GM12878 (cell line): ENCODE measurements around the gene SIVA1. TPM values are rescaled to one million over a fixed set of nuclear protein-coding genes. Genes with fewer than 3 reads are reported as not detected.

Experiments used
- ATAC-seq: fragments of 200-7000 bp; cut with Tn5 transposase; 3 replicates; pipeline ENCODE4 v1.9.1; 2020; ENCODE audit warnings: mild to moderate bottlenecking, moderate library complexity
- BruUV-seq: library from RNA; stranded (reverse); fragments of 400-500 nt; replicated peaks from 2 replicates; lab custom pipeline; 2021; lab: Mats Ljungman, UMichigan
- CTCF ChIA-PET: fragments of 300-600 bp; sonication (Branson Sonifier 250); formaldehyde crosslinking; extraction: SDS; loops from one replicate; lab custom pipeline; 2021; ENCODE audit warnings: inconsistent platforms; lab: Yijun Ruan, JAX
- POLR2A ChIA-PET: fragments of 350-600 bp; formaldehyde crosslinking; extraction: SDS; loops from one replicate; lab custom pipeline; 2021; ENCODE audit warnings: inconsistent platforms; lab: Charles Lee
- RAD21 ChIA-PET: fragments of 300-600 bp; sonication (Branson Sonifier 250); formaldehyde crosslinking; loops from one replicate; lab custom pipeline; 2023; ENCODE audit warnings: antibody characterized with exemption; ENCODE audit not compliant: unreplicated experiment; lab: Charles Lee
- SMC1A ChIA-PET: fragments of 300-600 bp; sonication (Branson Sonifier 250); formaldehyde crosslinking; loops from one replicate; lab custom pipeline; 2023; ENCODE audit not compliant: unreplicated experiment, uncharacterized antibody; lab: Charles Lee
- DNase-seq: peaks from one replicate; pipeline ENCODE4 v3.0.0-alpha.2; 2011; ENCODE audit warnings: low read depth, low spot score
- FAIRE-seq: peaks from 3 replicates; lab custom pipeline; 2011; peaks lifted over from hg19 to GRCh38; lab: Jason Lieb, UNC
- H2AFZ ChIP-seq: 2 replicates; pipeline ENCODE4 v1.6.0; 2011; ENCODE audit warnings: low read depth, low read length, control low read depth; ENCODE audit not compliant: control insufficient read depth
- H3K27ac ChIP-seq: 2 replicates; pipeline ENCODE4 v1.5.1; 2011; ENCODE audit warnings: control low read depth; ENCODE audit not compliant: control insufficient read depth, insufficient read depth
- H3K27me3 ChIP-seq, 2 experiments: replicated peaks in 1 of 2; 2 replicates each; pipeline versions ENCODE4 v1.6.0 to v1.6.1; 2011; ENCODE audit warnings: low read length in 1 of 2; ENCODE audit not compliant: control insufficient read depth in 2 of 2, insufficient read depth in 2 of 2
- H3K36me3 ChIP-seq, 2 experiments: 2 replicates each; pipeline ENCODE4 v1.5.1; 2011; ENCODE audit warnings: low read length in 1 of 2; ENCODE audit not compliant: control insufficient read depth in 2 of 2, insufficient read depth in 2 of 2
- H3K4me1 ChIP-seq: 2 replicates; pipeline ENCODE4 v1.6.1; 2011; ENCODE audit warnings: mild to moderate bottlenecking, low read length, moderate library complexity, mixed read lengths; ENCODE audit not compliant: control insufficient read depth, insufficient read depth
- H3K4me2 ChIP-seq: 2 replicates; pipeline ENCODE4 v1.6.0; 2011; ENCODE audit warnings: control low read depth; ENCODE audit not compliant: control insufficient read depth, insufficient read depth
- H3K4me3 ChIP-seq: fragments of 200-600 bp; sonication (generic); 2 replicates; pipeline ENCODE4 v1.5.1; 2016
- H3K79me2 ChIP-seq: 2 replicates; pipeline ENCODE4 v1.6.0; 2011; ENCODE audit warnings: low read length; ENCODE audit not compliant: control insufficient read depth, insufficient read depth
- H3K9ac ChIP-seq: 2 replicates; pipeline ENCODE4 v1.8.0; 2011; ENCODE audit warnings: low read length, control low read depth, mixed read lengths; ENCODE audit not compliant: control insufficient read depth, insufficient read depth
- H3K9me3 ChIP-seq: replicated peaks from 3 replicates; pipeline ENCODE4 v1.5.1; 2011; ENCODE audit warnings: mild to moderate bottlenecking, low read length; ENCODE audit not compliant: control insufficient read depth, insufficient read depth
- H4K20me1 ChIP-seq: 2 replicates; pipeline ENCODE4 v1.6.0; 2011; ENCODE audit not compliant: control insufficient read depth, insufficient read depth
- BHLHE40 ChIP-seq, 2 experiments: fragments of 450-650 bp in 1 of 2; IDR thresholded peaks; 2 replicates each; pipeline ENCODE4 v1.6.1; 2011 to 2017; ENCODE audit warnings: low read depth in 2 of 2, borderline replicate concordance in 1 of 2, improper control_type of control experiment in 1 of 2, low read length in 1 of 2, mild to moderate bottlenecking in 1 of 2
- CHD2 ChIP-seq: IDR thresholded peaks from 2 replicates; pipeline ENCODE4 v1.6.1; 2011; ENCODE audit warnings: low read depth, low read length, improper control_type of control experiment, borderline replicate concordance
- CTCF ChIP-seq, 3 experiments: IDR thresholded peaks in 2 of 3; conservative IDR thresholded peaks in 1 of 3; 2 replicates each; pipeline ENCODE4 v1.5.1; 2011; ENCODE audit warnings: low read depth in 3 of 3, low read length in 3 of 3, mild to moderate bottlenecking in 3 of 3, control low read depth in 2 of 3, moderate library complexity in 2 of 3, inconsistent platforms in 1 of 3, mixed read lengths in 1 of 3; ENCODE audit not compliant: control insufficient read depth in 2 of 3, insufficient read depth in 1 of 3; ENCODE audit errors: extremely low read depth in 1 of 3
- HDAC6 ChIP-seq: fragments of 200-600 bp; sonication (generic); IDR thresholded peaks from one replicate; pipeline ENCODE4 v1.8.0; 2017; ENCODE audit warnings: antibody characterized with exemption; ENCODE audit not compliant: unreplicated experiment
- IKZF1 ChIP-seq: fragments of 450-650 bp; conservative IDR thresholded peaks from 2 replicates; pipeline ENCODE4 v1.6.1; 2017; ENCODE audit warnings: antibody characterized with exemption, mild to moderate bottlenecking
- KLF5 ChIP-seq: fragments of 450-650 bp; IDR thresholded peaks from 2 replicates; pipeline ENCODE4 v1.6.1; 2014; ENCODE audit warnings: mild to moderate bottlenecking; ENCODE audit not compliant: partially characterized antibody
- MAX ChIP-seq: IDR thresholded peaks from 2 replicates; pipeline ENCODE4 v1.6.1; 2012; ENCODE audit warnings: low read depth, low read length, improper control_type of control experiment
- PAX5 ChIP-seq: IDR thresholded peaks from 2 replicates; pipeline ENCODE4 v1.6.1; 2011; ENCODE audit warnings: low read depth, low read length, borderline replicate concordance
- POLR2A ChIP-seq: IDR thresholded peaks from 2 replicates; pipeline ENCODE4 v1.6.1; 2011; ENCODE audit warnings: low read depth, mild to moderate bottlenecking, low read length
- RAD21 ChIP-seq: IDR thresholded peaks from 2 replicates; pipeline ENCODE4 v1.6.1; 2011; ENCODE audit warnings: mild to moderate bottlenecking, low read depth, low read length, moderate library complexity; ENCODE audit not compliant: insufficient read depth
- SMC3 ChIP-seq: IDR thresholded peaks from 2 replicates; pipeline ENCODE4 v1.6.1; 2011; ENCODE audit warnings: low read length, improper control_type of control experiment, borderline replicate concordance
- SP1 ChIP-seq: IDR thresholded peaks from one replicate; pipeline ENCODE4 v1.6.1; 2011; ENCODE audit warnings: low read depth, low read length
- SPI1 ChIP-seq: IDR thresholded peaks from 2 replicates; pipeline ENCODE4 v1.6.1; 2011; ENCODE audit warnings: low read depth, mild to moderate bottlenecking, low read length, moderate library complexity, borderline replicate concordance; ENCODE audit not compliant: insufficient read depth
- YY1 ChIP-seq: IDR thresholded peaks from 2 replicates; pipeline ENCODE4 v1.6.1; 2011; ENCODE audit warnings: low read depth, mild to moderate bottlenecking, low read length
- WGBS: methylation state at CpG from one replicate; pipeline ENCODE4 v1.1.6; 2016; ENCODE audit warnings: low lambda C conversion rate; ENCODE audit not compliant: insufficient replicate concordance, insufficient coverage; ENCODE audit errors: missing lambda C conversion rate; 5-methylcytosine and 5-hydroxymethylcytosine counted together
- in situ Hi-C: fragments of 300-500 bp; cut with MboI; formaldehyde crosslinking; loops from 9 replicates; pipeline ENCODE4 v1.14.3; 2018; ENCODE audit warnings: mixed read lengths
- intact Hi-C: fragments of 100-400 bp; cut with micrococcal nuclease; formaldehyde crosslinking; loops from one replicate; pipeline ENCODE4 v1.14.2; 2022; ENCODE audit not compliant: unreplicated experiment
- polyA plus RNA-seq, 11 experiments: library from polyadenylated mRNA; depleted of rRNA in 4 of 11; unstranded in 6 of 11; stranded (reverse) in 5 of 11; fragments of >200 nt; fragmentation: Nextera tagmentation in 4 of 11; fragmentation: Illumina TruSeq in 1 of 11; extraction: Ambion mirVana in 4 of 11; extraction: Trizol in 1 of 11; gene quantifications; 1 replicate in 1 of 11; 2 replicates in 10 of 11; pipeline versions ENCODE4 v1.2.1 to v1.2.3, GENCODE V29; 2011 to 2016; ENCODE audit warnings: inconsistent platforms in 2 of 11, missing spikeins in 2 of 11, low read depth in 1 of 11
- total RNA-seq, 4 experiments: library from RNA; depleted of rRNA in 3 of 4; stranded (reverse); fragments of >200 nt in 3 of 4; fragmentation: Illumina TruSeq in 1 of 4; extraction: Trizol in 1 of 4; gene quantifications; 2 replicates each; pipeline versions ENCODE4 v1.2.1 to v1.2.3, GENCODE V29; 2013 to 2021

Gene SIVA1
- total and polyA plus RNA-seq, 10 of the 15 experiments (the other 5 are each of a cell fraction or from before 2014, with no cell fraction given) = 4.6 to 282 (median 106) TPM

- SMC1A ChIA-PET = interaction anchor here (0.7 to 1.5 kb wide), 4 partner anchors 40 to 126 kb away, joined by 3 to 6 read pairs (median 3); no protein-coding TSS in a partner anchor
- WGBS = 6% methylated on average over 21 of the region's 25 CpGs
Observed at GRCh38 chr14:104768437-104769323, 15.7 kb downstream of the SIVA1 start.

More at GRCh38 chr14:104768437-104769323, 15.7 kb downstream of the SIVA1 start:
- Histone ChIP-seq H3K9me3 (no peaks in the 10 kb centered on the region; the same call in 2 of the 3 replicates), H3K79me2 (no peaks in the 10 kb centered on the region), H3K4me3 (no peak overlapping the region), H3K27ac (no peak overlapping the region), H3K4me2 (no peak overlapping the region), H3K36me3 (peaks cover 5 to 14% of the 10 kb centered on the region in 2 experiments; a peak in 3 of 4 replicates), H2AFZ (no peak overlapping the region), H3K27me3 (no peaks in the 10 kb centered on the region), H3K9ac (no peak overlapping the region), H4K20me1 (no peaks in the 10 kb centered on the region), H3K4me1 (no peaks in the 10 kb centered on the region; the same call in 1 of the 2 replicates)
- TF ChIP-seq RAD21 (peak; percentile 80), SPI1 (no peak), MAX (peak; percentile 25; the same call in 1 of the 2 replicates), CTCF (IDR thresholded peaks at IDR 0.05 in 2 of 3, conservative IDR thresholded peaks at IDR 0.05 in 1 of 3; ENCODE audit: control insufficient read depth in 2 of 3, extremely low read depth in 1 of 3, insufficient read depth in 1 of 3, low read depth in 3 of 3, low read length in 3 of 3) (peak; percentile 76 to 97 (median 93)), POLR2A (peak; percentile 41), HDAC6 (no peak), PAX5 (peak; percentile 67; the same call in 1 of the 2 replicates), IKZF1 (0 out of 2 replicates have a peak, but pooled peaks have one; percentile 13), SP1 (no peak), KLF5 (no peak), BHLHE40 (IDR thresholded peaks at IDR 0.05; ENCODE audit: borderline replicate concordance in 1 of 2, low read depth in 2 of 2, low read length in 1 of 2) (peak; percentile 10 to 42; a peak in 1 of 4 replicates), CHD2 (0 out of 2 replicates have a peak, but pooled peaks have one; percentile 29), SMC3 (peak; percentile 77), YY1 (peak; percentile 66)
- in situ Hi-C loops (loop anchor here (5.0 kb wide), 1 partner anchor 54 kb away; no protein-coding TSS in a partner anchor), intact Hi-C loops (loop anchor here (1.0 kb wide), 2 partner anchors 58 to 102 kb away; no protein-coding TSS in a partner anchor)
- FAIRE-seq = peak; percentile 86
- ChIA-PET RAD21 (interaction anchor here (1.0 to 3.5 kb wide), 3 partner anchors 16 to 81 kb away, joined by 3 to 33 read pairs (median 8); partner anchors contain the start of gene SIVA1), CTCF (interaction anchor here (0.6 to 3.0 kb wide), 9 partner anchors 11 to 78 kb away, joined by 3 to 48 read pairs (median 3); partner anchors contain the start of gene SIVA1), POLR2A (interaction anchor here (0.7 to 1.5 kb wide), 2 partner anchors 16 to 57 kb away, joined by 3 to 5 read pairs; partner anchors contain the start of gene SIVA1)
- ATAC-seq = peak; percentile 99
- peak; percentile 28 for DNase-seq
- BruUV-seq = no TSS peak
